Esophagus muscularis mucosa (tissue), 4 donors: ENCODE measurements around the gene PRKCB. TPM values are rescaled to one million over a fixed set of nuclear protein-coding genes. Genes with fewer than 3 reads are reported as not detected.

ENCODE experiments used
- DNase-seq: peaks from one replicate; pipeline ENCODE4 v3.0.0-alpha.2; 2017; ENCODE audit errors: extremely low spot score
- H3K27ac ChIP-seq, 4 donors: fragments of 200-600 bp; sonication (generic); replicated peaks in 1 of 4; 1 replicate in 3 of 4; 2 replicates in 1 of 4; pipeline ENCODE4 v1.5.1; 2016 to 2019; ENCODE audit warnings: mild to moderate bottlenecking in 1 of 4
- H3K27me3 ChIP-seq, 4 donors: fragments of 200-600 bp; sonication (generic); one replicate each; pipeline versions ENCODE4 v1.5.1 to v1.6.0; 2016 to 2019
- H3K36me3 ChIP-seq, 4 donors: fragments of 200-600 bp; sonication (generic); one replicate each; pipeline ENCODE4 v1.5.1; 2016 to 2019
- H3K4me1 ChIP-seq, 4 donors: fragments of 200-600 bp; sonication (generic); one replicate each; pipeline ENCODE4 v1.5.1; 2016 to 2019
- H3K4me3 ChIP-seq, 4 donors: fragments of 200-600 bp; sonication (generic); 1 replicate in 2 of 4; 2 replicates in 2 of 4; pipeline ENCODE4 v1.5.1; 2016 to 2019; ENCODE audit warnings: mild to moderate bottlenecking in 4 of 4, moderate library complexity in 1 of 4
- H3K9me3 ChIP-seq, 4 donors: fragments of 200-600 bp; sonication (generic); 1 replicate in 3 of 4; 2 replicates in 1 of 4; pipeline ENCODE4 v1.5.1; 2016 to 2019
- EP300 ChIP-seq: sonication (generic); formaldehyde crosslinking; IDR thresholded peaks from one replicate; pipeline ENCODE4 v1.6.1; 2017; ENCODE audit warnings: antibody characterized with exemption
- POLR2A ChIP-seq: fragments of 450-650 bp; IDR thresholded peaks from one replicate; pipeline ENCODE4 v1.6.1; 2017; ENCODE audit warnings: antibody characterized with exemption, moderate library complexity, mild to moderate bottlenecking, low read depth
- POLR2AphosphoS5 ChIP-seq, 2 donors: sonication (generic); formaldehyde crosslinking; IDR thresholded peaks; one replicate each; pipeline ENCODE4 v1.6.1; 2017; ENCODE audit warnings: antibody characterized with exemption in 2 of 2
- WGBS: methylation state at CpG from one replicate; pipeline ENCODE4 v1.1.5; 2018; 5-methylcytosine and 5-hydroxymethylcytosine counted together
- intact Hi-C: fragments of 100-400 bp; cut with DNase I; formaldehyde crosslinking; loops from one replicate; pipeline ENCODE4 v1.15.1; 2023
- total RNA-seq, 4 donors: library from RNA; depleted of rRNA; stranded (reverse); fragments of >200 nt; gene quantifications; one replicate each; pipeline versions ENCODE4 v1.1.0 to v1.2.1, GENCODE V29; 2016
- TF ChIP-seq, protein P1 (sequence below), 3 experiments: fragments of 200-600 bp in 2 of 3; fragments of 450-650 bp in 1 of 3; sonication (generic) in 2 of 3; IDR thresholded peaks; one replicate each; pipeline ENCODE4 v1.5.1; 2017 to 2019; ENCODE audit warnings: antibody characterized with exemption in 3 of 3, mild to moderate bottlenecking in 2 of 3, moderate library complexity in 1 of 3

Gene PRKCB
- total RNA-seq, 4 donors from 2014 or later, result 5.8 to 15.6 (median 9.7) TPM

DNA sequence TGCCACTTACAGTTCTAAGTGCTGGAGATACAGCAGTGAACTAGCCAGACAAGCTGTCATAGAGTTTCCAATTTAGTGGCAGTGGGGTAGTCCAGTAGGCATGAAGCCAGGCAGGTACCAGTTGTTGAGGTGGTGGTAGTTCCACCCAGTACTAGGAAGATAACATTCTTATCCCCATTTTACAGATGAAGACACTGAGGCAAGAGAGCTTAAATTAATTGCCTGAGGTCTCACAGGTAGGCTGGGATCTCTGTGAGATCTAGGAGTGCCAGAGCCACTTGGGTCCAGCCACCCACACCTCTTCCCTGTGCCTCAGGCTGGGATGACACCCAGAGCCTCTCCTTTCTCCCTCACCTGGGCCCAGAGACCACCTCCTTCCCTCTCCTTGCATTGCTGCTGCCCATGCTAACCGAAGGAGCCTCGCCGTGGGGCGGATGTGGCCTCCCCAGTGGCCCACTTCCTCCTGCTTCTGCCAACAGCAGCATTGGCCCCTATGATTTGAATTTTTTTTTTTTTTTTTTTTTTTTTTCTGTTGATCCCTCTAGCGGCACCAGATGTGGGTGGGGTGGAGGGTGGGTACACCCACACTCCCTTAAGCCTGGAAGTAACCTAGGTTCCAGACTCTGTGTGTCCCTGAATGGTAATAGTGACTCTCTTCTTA, 114.0 kb downstream of the PRKCB start:
- Histone ChIP-seq H3K27me3 (no peaks in the 10 kb centered on the region), H3K4me1 (peaks cover 0 to 14% (median 6%) of the 10 kb centered on the region in 4 donors), H3K4me3 (no peak overlapping the region), H3K36me3 (no peaks in the 10 kb centered on the region), H3K9me3 (no peaks in the 10 kb centered on the region), H3K27ac (no peak overlapping the region)
- intact Hi-C loops, result loop anchor here (10.0 kb wide), 1 partner anchor 55 kb away; no protein-coding TSS in a partner anchor
- no peak for DNase-seq
- WGBS, result 66% methylated on average over 5 of the region's 5 CpGs
- no peak for TF ChIP-seq EP300
- TF ChIP-seq, protein P1, sequence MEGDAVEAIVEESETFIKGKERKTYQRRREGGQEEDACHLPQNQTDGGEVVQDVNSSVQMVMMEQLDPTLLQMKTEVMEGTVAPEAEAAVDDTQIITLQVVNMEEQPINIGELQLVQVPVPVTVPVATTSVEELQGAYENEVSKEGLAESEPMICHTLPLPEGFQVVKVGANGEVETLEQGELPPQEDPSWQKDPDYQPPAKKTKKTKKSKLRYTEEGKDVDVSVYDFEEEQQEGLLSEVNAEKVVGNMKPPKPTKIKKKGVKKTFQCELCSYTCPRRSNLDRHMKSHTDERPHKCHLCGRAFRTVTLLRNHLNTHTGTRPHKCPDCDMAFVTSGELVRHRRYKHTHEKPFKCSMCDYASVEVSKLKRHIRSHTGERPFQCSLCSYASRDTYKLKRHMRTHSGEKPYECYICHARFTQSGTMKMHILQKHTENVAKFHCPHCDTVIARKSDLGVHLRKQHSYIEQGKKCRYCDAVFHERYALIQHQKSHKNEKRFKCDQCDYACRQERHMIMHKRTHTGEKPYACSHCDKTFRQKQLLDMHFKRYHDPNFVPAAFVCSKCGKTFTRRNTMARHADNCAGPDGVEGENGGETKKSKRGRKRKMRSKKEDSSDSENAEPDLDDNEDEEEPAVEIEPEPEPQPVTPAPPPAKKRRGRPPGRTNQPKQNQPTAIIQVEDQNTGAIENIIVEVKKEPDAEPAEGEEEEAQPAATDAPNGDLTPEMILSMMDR (IDR thresholded peaks at IDR 0.05), result no peak
- no peak for TF ChIP-seq POLR2AphosphoS5 (IDR thresholded peaks at IDR 0.05)
- TF ChIP-seq POLR2A, result no peak

DNA sequence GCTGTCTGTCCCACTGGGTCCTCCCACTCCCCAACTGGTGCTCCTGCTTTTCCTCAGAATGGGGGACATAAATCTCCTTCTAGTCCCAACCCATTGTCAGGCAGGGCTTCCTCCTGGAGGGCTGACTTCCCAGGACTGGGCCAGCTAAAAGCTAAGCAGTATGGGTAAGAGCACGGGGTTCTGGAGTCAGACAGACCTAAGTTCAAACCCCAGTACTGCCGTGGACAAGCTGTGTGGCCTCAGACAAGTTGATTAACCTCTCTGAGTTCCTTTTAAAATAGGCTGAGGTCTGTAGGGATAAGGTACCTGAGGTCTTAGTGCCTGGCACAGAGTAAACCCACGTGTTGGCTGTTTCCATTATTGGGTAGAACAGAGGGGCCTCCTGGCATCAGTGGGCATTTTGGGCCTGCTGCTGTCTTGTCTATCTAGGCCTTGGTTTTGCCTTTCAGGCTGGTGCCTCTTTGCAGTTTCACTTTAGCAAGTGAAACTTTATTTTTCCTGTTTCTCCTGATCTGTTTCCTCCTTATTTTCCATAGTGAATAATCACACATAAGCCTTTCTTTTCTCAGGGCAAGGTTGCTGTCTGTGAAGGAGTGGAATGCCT, 114.6 kb downstream of the PRKCB start:
- Histone ChIP-seq H3K4me3 (no peak overlapping the region), H3K27me3 (no peaks in the 10 kb centered on the region), H3K9me3 (no peaks in the 10 kb centered on the region), H3K36me3 (no peaks in the 10 kb centered on the region), H3K27ac (no peak overlapping the region), H3K4me1 (peaks cover 0 to 14% (median 6%) of the 10 kb centered on the region in 4 donors)
- no peak for DNase-seq
- intact Hi-C loops, result loop anchor here (10.0 kb wide), 1 partner anchor 54 kb away; no protein-coding TSS in a partner anchor
- TF ChIP-seq, protein P1 (IDR thresholded peaks at IDR 0.05), result no peak
- TF ChIP-seq EP300 (no peak), POLR2AphosphoS5 (IDR thresholded peaks at IDR 0.05) (no peak), POLR2A (no peak)
- WGBS, result 78% methylated on average over 3 of the region's 3 CpGs

DNA sequence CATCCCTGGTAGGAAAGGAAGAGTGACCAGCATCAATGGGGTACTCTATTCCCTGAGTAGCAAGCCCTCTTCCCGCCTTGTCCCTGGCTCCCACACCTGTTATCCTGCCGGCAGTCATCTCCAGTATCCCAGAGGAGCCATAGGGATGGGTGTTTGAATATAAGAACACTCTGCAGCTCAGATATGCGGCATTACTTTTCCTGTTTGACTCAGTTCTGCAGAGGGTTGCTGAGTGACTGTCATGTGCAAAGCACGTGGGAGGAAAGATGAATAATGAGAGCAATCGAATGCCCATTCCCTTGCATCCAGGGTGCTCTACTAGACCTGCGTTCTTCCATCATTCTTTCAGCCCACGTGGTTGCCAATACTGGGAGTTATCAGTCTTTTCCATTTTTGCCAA, 115.1 kb downstream of the PRKCB start:
- Histone ChIP-seq H3K36me3 (no peaks in the 10 kb centered on the region), H3K4me3 (no peak overlapping the region), H3K27ac (no peak overlapping the region), H3K27me3 (no peaks in the 10 kb centered on the region), H3K4me1 (peaks cover 0 to 14% (median 6%) of the 10 kb centered on the region in 4 donors), H3K9me3 (no peaks in the 10 kb centered on the region)
- intact Hi-C loops, result loop anchor here (10.0 kb wide), 1 partner anchor 54 kb away; no protein-coding TSS in a partner anchor
- no peak for DNase-seq
- 40% methylated on average over 7 of the region's 7 CpGs for WGBS
- TF ChIP-seq, protein P1 (IDR thresholded peaks at IDR 0.05), result no peak
- TF ChIP-seq EP300 (no peak), POLR2A (no peak), POLR2AphosphoS5 (IDR thresholded peaks at IDR 0.05) (no peak)

DNA sequence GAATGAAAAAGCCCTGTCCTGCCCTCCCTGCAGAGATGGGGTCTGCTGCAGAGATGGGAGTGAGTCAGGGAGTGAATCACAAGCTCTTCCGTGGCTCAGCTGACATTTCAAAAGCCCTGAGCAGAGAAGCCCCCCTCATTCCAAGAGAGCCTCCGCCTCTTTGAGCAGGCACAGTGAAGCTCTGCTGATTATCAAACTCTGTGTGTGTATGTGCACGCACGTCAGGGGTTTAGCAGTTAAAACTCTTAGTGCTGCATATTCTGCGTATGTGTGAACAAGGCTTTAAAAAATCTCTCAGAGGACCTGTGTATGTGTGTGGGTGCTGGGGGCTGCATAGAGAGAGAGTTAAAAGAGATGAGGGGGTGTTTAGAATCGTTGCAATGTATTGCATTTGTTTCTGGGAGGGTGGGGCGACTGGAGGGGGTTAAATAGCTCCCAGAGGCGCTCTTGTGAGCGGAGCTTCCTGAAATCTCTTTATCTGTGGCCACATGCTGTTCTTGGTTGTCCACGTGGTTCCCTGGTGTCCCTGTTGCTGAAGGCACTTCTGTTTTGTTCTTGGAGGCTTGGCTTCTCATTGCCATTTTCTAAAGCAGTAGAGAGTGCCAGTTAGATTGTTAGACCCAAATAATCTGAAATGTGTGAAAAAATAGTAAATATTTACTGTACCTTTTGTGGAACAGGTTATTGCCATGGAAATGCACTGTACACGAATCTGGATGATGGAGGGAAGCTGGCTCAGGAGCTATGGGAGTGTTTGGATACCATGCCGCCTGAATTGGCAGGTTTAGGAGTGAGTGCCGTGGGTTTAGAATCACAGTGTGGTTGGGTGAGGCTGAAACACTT, 116.6 kb downstream of the PRKCB start:
- intact Hi-C loops, result loop anchor here (10.0 kb wide), 1 partner anchor 52 kb away; no protein-coding TSS in a partner anchor
- no peaks in the 10 kb centered on the region for H3K27me3 ChIP-seq
- DNase-seq, result no peak
- no peaks in the 10 kb centered on the region for H3K9me3 ChIP-seq
- peaks cover 0 to 14% (median 6%) of the 10 kb centered on the region in 4 donors for H3K4me1 ChIP-seq
- H3K27ac ChIP-seq, result no peak overlapping the region
- no peaks in the 10 kb centered on the region for H3K36me3 ChIP-seq
- WGBS, result 9% methylated on average over 13 of the region's 13 CpGs
- H3K4me3 ChIP-seq, result no peak overlapping the region
- TF ChIP-seq EP300 (no peak), POLR2AphosphoS5 (IDR thresholded peaks at IDR 0.05) (no peak), POLR2A (no peak)
- TF ChIP-seq, protein P1 (IDR thresholded peaks at IDR 0.05), result no peak
